ENCODE measurements around the gene GRIN3B. TPM values are rescaled to one million over a fixed set of nuclear protein-coding genes. Genes with fewer than 3 reads are reported as not detected.

The GRIN3B gene
- polyA plus RNA-seq, 1 experiment, result 0.38 TPM

DNA sequence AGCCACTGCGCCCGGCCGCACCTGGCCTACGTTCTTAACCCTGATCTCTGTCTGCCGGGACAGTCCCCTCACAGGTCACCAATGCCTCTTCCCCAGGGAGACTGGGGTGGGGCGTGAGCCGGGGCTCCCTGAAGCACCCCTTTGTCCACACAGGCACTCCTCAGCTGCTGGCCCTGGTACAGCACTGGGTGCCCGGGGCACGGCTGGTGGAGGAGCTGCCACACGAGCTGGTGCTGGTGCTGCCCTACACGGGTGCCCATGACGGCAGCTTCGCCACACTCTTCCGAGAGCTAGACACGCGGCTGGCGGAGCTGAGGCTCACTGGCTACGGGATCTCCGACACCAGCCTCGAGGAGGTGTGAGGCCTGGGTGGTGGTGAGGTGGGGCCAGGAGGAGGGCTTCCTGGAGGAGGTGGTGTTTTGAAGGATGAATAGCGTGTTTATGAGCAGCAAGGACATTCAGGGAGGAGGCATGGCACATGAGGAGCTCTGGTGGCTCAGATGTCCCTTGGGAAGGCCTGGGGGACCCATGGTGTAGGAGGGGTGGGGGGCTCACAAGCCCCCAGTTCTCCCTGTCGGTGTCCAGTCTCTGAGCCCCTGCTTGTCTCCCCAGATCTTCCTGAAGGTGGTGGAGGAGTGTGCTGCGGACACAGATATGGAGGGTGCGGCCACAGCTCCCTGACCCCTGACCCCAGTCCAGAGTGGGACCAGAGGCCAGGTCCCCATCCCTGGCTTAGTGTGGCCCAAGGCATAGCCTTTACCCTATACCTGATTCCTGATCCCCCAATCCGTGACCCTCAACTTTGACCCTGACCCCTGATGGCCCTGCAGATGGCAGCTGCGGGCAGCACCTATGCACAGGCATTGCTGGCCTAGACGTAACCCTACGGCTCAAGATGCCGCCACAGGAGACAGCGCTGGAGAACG is 53.2 kb downstream of the GRIN3B start:
- no peaks in the 10 kb centered on the region for H3K27me3 ChIP-seq (ENCODE audit: control insufficient read depth, insufficient read depth, low read length)
- ChIA-PET CTCF (no interaction called here), POLR2A (interaction anchor here (0.6 kb wide), 1 partner anchor 49 kb away, joined by 3 read pairs; no protein-coding TSS in a partner anchor)
- DNase-seq (ENCODE audit: low read depth, low spot score), result no peak
- H3K27ac ChIP-seq (ENCODE audit: low read depth, low read length), result no peak overlapping the region
- H3K9me3 ChIP-seq (ENCODE audit: control insufficient read depth, insufficient read depth, low read length), result peaks cover 72% of the 10 kb centered on the region
- TF ChIP-seq, protein P1, sequence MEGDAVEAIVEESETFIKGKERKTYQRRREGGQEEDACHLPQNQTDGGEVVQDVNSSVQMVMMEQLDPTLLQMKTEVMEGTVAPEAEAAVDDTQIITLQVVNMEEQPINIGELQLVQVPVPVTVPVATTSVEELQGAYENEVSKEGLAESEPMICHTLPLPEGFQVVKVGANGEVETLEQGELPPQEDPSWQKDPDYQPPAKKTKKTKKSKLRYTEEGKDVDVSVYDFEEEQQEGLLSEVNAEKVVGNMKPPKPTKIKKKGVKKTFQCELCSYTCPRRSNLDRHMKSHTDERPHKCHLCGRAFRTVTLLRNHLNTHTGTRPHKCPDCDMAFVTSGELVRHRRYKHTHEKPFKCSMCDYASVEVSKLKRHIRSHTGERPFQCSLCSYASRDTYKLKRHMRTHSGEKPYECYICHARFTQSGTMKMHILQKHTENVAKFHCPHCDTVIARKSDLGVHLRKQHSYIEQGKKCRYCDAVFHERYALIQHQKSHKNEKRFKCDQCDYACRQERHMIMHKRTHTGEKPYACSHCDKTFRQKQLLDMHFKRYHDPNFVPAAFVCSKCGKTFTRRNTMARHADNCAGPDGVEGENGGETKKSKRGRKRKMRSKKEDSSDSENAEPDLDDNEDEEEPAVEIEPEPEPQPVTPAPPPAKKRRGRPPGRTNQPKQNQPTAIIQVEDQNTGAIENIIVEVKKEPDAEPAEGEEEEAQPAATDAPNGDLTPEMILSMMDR (IDR thresholded peaks at IDR 0.05; ENCODE audit: low read depth, low read length), result no peak
- no peak overlapping the region for H3K4me3 ChIP-seq (ENCODE audit: low read depth, low read length)

DNA sequence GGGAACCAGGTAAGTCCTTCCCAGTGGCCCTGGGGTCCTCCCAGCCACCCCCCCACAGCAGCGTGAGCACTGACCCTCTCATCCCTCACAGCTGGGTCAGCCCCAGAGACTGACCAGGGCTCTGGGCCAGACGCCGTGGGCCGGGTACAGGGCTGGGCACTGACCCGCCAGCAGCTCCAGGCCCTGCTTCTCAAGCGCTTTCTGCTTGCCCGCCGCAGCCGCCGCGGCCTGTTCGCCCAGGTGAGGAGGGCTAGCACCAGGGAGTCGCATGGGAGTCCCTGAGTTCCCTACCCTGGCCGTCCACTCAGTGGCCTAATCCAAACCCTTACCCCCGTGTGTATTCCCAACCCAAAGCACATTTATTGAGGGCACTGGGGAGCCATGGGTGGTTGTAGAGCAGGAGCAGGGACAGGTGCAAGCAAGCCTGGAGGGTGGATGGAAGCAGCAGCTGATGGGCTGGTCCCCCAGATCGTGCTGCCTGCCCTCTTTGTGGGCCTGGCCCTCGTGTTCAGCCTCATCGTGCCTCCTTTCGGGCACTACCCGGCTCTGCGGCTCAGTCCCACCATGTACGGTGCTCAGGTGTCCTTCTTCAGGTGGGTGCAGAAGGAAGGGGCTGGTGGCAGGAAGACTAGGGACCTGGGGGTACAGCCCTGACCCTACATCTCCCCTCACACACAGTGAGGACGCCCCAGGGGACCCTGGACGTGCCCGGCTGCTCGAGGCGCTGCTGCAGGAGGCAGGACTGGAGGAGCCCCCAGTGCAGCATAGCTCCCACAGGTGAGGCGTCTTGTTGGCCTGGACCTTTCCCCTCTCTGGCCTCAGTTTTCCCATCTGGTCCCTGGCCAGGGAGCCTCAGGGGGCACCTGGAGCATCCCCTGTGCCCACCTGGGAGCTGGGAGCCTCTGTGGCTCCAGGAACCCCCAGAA is 54.1 kb downstream of the GRIN3B start:
- CTCF ChIA-PET, result no interaction called here
- H3K9me3 ChIP-seq (ENCODE audit: control insufficient read depth, insufficient read depth, low read length), result peaks cover 72% of the 10 kb centered on the region
- H3K27ac ChIP-seq (ENCODE audit: low read depth, low read length), result no peak overlapping the region
- peaks cover 2% of the 10 kb centered on the region for H3K27me3 ChIP-seq (ENCODE audit: control insufficient read depth, insufficient read depth, low read length)
- POLR2A ChIA-PET, result no interaction called here
- TF ChIP-seq, protein P1 (IDR thresholded peaks at IDR 0.05; ENCODE audit: low read depth, low read length), result no peak
- H3K4me3 ChIP-seq (ENCODE audit: low read depth, low read length), result no peak overlapping the region
- no peak for DNase-seq (ENCODE audit: low read depth, low spot score)

DNA sequence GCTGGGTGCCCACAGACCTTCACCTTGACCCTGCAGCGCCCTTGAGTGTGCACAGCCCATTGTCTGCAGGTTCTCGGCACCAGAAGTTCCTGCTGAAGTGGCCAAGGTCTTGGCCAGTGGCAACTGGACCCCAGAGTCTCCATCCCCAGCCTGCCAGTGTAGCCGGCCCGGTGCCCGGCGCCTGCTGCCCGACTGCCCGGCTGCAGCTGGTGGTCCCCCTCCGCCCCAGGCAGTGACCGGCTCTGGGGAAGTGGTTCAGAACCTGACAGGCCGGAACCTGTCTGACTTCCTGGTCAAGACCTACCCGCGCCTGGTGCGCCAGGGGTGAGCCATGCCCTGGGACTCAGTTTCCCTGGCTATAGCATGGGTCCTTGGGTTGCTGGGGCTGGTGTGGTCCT is 54.8 kb downstream of the GRIN3B start:
- TF ChIP-seq, protein P1 (IDR thresholded peaks at IDR 0.05; ENCODE audit: low read depth, low read length), result no peak
- CTCF ChIA-PET, result no interaction called here
- POLR2A ChIA-PET, result no interaction called here
- Histone ChIP-seq H3K27ac (ENCODE audit: low read depth, low read length) (no peak overlapping the region), H3K27me3 (ENCODE audit: control insufficient read depth, insufficient read depth, low read length) (peaks cover 2% of the 10 kb centered on the region), H3K4me3 (ENCODE audit: low read depth, low read length) (no peak overlapping the region), H3K9me3 (ENCODE audit: control insufficient read depth, insufficient read depth, low read length) (peaks cover 75% of the 10 kb centered on the region)
- no peak for DNase-seq (ENCODE audit: low read depth, low spot score)

DNA sequence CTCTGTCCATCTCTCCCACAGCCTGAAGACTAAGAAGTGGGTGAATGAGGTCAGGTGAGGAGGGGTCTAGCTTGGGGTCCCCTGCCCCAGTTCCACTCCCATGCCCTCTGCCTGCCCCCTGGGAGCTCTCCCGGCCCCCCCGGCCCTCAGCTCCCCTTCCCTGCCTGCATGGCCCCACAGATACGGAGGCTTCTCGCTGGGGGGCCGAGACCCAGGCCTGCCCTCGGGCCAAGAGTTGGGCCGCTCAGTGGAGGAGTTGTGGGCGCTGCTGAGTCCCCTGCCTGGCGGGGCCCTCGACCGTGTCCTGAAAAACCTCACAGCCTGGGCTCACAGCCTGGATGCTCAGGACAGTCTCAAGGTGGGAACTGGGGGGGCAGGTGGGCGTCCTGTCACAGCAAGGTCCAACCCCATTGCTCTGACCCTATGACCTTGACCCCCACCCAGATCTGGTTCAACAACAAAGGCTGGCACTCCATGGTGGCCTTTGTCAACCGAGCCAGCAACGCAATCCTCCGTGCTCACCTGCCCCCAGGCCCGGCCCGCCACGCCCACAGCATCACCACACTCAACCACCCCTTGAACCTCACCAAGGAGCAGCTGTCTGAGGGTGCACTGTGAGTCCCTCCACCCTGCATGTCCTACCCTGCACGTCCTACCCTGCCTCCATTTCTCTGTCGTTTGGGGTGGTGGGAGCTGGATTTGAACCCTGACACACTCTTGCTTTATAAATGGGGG is 55.8 kb downstream of the GRIN3B start:
- Histone ChIP-seq H3K4me3 (ENCODE audit: low read depth, low read length) (no peak overlapping the region), H3K9me3 (ENCODE audit: control insufficient read depth, insufficient read depth, low read length) (peaks cover 74% of the 10 kb centered on the region), H3K27ac (ENCODE audit: low read depth, low read length) (no peak overlapping the region), H3K27me3 (ENCODE audit: control insufficient read depth, insufficient read depth, low read length) (peaks cover 2% of the 10 kb centered on the region)
- CTCF ChIA-PET, result no interaction called here
- DNase-seq (ENCODE audit: low read depth, low spot score), result no peak
- TF ChIP-seq, protein P1 (IDR thresholded peaks at IDR 0.05; ENCODE audit: low read depth, low read length), result no peak
- POLR2A ChIA-PET, result interaction anchor here (0.7 kb wide), 1 partner anchor 12 kb away, joined by 5 read pairs; no protein-coding TSS in a partner anchor

All from AG04450 (cell line).